Esophagus squamous epithelium (tissue), 4 donors: ENCODE measurements around the gene ZBTB46.

Source experiments
- POLR2A ChIP-seq, 4 donors: fragments of 450-650 bp; IDR thresholded peaks; one replicate each; pipeline ENCODE4 v1.6.1; 2017; ENCODE audit warnings: antibody characterized with exemption in 4 of 4, mild to moderate bottlenecking in 4 of 4, moderate library complexity in 3 of 4
- TF ChIP-seq, protein P1 (sequence below), 6 experiments: fragments of 450-650 bp in 4 of 6; fragments of 200-600 bp in 2 of 6; sonication (generic) in 2 of 6; IDR thresholded peaks; one replicate each; pipeline ENCODE4 v1.5.1; 2016 to 2019; ENCODE audit warnings: antibody characterized with exemption in 6 of 6, mild to moderate bottlenecking in 4 of 6, moderate library complexity in 4 of 6

DNA sequence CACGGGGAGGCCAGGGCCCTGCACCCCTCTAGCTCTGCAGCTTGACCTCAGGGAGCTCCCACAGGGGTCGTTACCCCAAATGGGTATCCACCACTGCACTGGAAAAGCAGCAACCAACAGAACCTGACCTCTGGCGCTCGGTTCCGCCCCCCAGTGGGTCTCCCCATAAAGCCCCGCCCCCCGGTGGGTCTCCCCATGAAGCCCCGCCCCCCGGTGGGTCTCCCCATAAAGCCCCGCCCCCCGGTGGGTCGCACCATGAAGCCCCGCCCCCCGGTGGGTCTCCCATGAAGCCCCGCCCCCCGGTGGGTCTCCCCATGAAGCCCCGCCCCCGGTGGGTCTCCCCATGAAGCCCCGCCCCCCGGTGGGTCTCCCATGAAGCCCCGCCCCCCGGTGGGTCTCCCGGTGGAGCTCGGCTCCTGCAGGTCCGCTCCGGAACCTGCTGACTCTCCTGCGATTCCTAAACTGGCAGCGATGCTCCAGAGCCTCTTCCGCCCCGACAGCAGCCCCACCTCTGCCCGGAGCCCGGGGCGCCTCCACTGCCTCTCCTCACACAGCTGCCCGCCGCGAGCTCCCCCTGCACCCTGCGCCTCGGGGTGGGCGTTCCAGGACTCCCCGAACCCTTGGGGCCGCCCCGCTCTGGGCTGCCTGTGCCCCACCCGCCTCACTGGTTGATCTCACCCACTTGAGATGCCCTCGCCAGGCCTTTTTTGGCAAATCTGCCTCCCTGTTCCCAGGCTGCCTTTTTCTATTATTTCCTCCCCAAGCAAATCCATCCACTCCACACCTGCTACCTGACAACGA, 79.4 kb downstream of the ZBTB46 start:
- TF ChIP-seq, protein P1, sequence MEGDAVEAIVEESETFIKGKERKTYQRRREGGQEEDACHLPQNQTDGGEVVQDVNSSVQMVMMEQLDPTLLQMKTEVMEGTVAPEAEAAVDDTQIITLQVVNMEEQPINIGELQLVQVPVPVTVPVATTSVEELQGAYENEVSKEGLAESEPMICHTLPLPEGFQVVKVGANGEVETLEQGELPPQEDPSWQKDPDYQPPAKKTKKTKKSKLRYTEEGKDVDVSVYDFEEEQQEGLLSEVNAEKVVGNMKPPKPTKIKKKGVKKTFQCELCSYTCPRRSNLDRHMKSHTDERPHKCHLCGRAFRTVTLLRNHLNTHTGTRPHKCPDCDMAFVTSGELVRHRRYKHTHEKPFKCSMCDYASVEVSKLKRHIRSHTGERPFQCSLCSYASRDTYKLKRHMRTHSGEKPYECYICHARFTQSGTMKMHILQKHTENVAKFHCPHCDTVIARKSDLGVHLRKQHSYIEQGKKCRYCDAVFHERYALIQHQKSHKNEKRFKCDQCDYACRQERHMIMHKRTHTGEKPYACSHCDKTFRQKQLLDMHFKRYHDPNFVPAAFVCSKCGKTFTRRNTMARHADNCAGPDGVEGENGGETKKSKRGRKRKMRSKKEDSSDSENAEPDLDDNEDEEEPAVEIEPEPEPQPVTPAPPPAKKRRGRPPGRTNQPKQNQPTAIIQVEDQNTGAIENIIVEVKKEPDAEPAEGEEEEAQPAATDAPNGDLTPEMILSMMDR (IDR thresholded peaks at IDR 0.05) = no peak
- no peak for TF ChIP-seq POLR2A (IDR thresholded peaks at IDR 0.05)
